Activated CD8-positive, alpha-beta memory T cell treated with anti-CD3 and anti-CD28 coated beads for 1 hour (primary cell): ENCODE results near the gene CLCA1.

Experiments used
- DNase-seq, 2 donors: peaks; one replicate each; pipeline ENCODE4 v3.0.0-alpha.2; 2020; ENCODE audit warnings: low read depth in 1 of 2; ENCODE audit errors: extremely low read depth in 1 of 2

The CLCA1 gene

DNA sequence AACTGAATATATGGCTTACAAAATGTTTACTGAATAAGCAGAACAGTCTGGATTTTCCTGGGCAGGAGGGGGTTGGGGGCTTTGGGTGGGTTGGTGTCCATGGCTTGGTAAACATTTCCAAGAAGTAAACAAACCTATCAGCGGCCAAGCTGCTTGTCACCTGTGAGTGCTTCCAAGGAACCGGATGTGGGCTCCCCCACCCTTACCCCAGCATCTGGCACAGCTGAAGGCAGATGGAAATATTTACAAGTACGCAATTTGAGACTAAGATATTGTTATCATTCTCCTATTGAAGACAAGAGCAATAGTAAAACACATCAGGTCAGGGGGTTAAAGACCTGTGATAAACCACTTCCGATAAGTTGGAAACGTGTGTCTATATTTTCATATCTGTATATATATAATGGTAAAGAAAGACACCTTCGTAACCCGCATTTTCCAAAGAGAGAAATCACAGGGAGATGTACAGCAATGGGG is at the start of gene CLCA1:
Gene CLCA1, plus strand, starts transcription at position 427 of the 477 bp plus-strand sequence. Its CDS starts 45 bp downstream, at position 472.
- DNase-seq, result no peak

- DNase-seq, result no peak
Measured at GRCh38 chr1:86419277-86419903, 49.3 kb upstream of the CLCA1 start.

DNA sequence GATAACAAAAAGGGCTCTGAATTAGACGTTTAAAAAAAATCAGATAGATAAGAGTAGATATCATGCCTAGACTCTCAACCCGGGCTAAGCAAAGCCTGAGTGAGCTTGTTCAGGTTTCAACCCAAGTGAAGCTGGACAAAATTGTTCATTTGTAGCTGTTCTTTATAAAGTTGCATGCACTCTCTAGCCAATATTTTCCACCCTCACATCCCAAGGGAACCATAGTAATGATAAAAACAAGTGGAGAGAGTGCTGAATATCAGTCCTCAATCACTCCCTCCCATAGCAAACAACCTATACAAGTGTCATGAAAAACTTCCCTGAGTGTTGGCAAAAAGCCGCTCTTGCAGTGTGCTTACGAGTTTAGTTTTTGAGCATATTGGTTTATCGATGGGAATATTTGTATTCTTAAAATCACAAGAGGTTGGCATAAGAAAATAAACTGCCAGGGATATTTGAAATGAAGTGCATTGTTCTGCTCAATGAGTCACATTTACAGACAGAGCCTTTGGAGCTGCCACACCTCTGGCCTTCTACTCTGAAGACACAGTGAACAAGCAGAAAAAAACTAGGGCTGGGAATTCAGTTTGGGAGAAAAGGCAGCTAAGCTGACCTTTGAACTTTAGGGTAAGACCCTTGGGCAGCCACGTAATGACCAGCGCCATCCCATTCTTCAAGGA is 47.0 kb upstream of the CLCA1 start:
- DNase-seq, result no peak

- no peak for DNase-seq
Measured at GRCh38 chr1:86423473-86423872, 45.3 kb upstream of the CLCA1 start.

- no peak for DNase-seq
Measured at GRCh38 chr1:86423873-86424272, 44.9 kb upstream of the CLCA1 start, which contains the start of gene CLCA2. TSS of gene CLCA2 (plus strand) at chr1:86424171. CDS start at chr1:86424248, 77 bp downstream.

- DNase-seq, result no peak
Measured at GRCh38 chr1:86429122-86429725, 39.5 kb upstream of the CLCA1 start.

- DNase-seq, result no peak
Measured at GRCh38 chr1:86429835-86430234, 38.9 kb upstream of the CLCA1 start.

- DNase-seq, result no peak
Measured at GRCh38 chr1:86430376-86430775, 38.4 kb upstream of the CLCA1 start.

DNA sequence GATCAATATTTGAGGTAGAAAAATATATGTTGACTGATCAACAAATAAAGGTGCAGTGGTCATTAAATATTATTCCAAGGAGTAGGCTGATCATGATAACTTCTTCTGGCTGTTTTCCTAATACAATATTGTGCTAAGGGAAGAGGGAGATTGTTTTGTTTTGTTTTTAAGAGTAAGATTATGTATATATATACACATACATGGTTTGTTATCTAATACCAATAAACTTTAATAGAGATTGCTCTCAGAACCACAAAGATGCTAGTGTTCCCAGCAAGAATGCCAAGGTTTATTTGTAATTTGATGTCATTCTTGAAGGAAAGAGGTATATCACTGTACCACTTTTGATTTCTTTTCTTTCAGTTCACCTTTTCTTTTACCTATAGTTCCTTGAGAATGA is 34.7 kb upstream of the CLCA1 start:
- no peak for DNase-seq

- DNase-seq, result no peak
Measured at GRCh38 chr1:86435327-86435726, 33.4 kb upstream of the CLCA1 start.

DNA sequence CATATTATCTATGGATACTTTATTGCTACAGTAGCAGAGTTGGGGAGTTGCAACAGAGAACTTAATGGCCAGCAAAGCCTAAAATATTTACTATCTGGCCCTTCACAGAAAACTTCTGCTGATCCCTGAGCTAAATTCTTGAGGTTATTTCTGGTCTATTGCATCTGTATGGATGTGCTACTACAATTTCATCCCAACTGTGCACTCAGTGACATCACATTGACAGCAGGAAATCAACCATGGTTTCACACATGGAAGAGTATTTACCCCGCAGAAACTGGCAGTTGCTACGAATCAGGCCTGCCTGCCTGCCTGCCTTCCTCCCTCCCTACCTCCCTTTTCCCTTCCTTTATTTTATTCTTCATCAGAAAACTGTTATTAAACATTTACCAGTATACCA is 32.7 kb upstream of the CLCA1 start:
- no peak for DNase-seq

- DNase-seq, result no peak
Measured at GRCh38 chr1:86441581-86441980, 27.1 kb upstream of the CLCA1 start.

DNA sequence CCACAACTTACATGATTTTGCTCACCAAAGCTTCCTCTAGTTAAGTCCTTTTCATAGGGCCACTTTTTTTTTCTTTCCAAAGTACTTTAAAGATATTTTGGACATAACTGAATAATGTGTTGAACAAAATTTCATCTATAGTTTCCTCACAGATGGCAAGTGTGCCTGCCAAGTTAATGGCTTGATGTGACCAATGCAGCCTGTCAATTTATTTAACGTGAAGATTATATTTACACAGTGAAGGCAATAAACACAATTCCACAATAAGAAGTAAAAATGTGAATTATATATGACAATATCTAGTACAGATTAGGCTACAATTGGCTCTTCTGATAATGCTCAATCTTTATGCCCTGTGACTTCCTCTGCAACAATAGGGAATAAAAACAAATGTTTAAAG is 26.7 kb upstream of the CLCA1 start:
- DNase-seq, result no peak

- DNase-seq, result no peak
Measured at GRCh38 chr1:86445919-86446318, 22.8 kb upstream of the CLCA1 start.

DNA sequence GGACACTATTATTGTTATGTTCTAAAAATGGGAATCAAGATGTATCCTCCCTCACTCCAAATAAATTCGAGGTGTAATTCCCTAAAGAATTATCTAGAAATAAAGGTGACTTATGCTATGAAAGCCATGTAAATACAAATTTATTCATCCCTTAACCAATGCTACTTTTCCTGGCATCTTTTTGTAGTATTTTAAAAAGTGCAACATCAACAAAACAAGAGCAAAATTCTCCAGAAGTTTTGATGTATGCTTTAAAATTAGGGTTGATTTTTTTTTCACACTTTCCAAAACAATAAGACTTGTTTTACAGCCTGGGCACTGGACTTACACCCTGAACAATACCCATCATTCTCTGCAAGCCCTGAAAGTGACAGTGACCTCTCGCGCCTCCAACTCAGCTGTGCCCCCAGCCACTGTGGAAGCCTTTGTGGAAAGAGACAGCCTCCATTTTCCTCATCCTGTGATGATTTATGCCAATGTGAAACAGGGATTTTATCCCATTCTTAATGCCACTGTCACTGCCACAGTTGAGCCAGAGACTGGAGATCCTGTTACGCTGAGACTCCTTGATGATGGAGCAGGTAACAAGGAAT is 21.4 kb upstream of the CLCA1 start:
- DNase-seq, result no peak

DNA sequence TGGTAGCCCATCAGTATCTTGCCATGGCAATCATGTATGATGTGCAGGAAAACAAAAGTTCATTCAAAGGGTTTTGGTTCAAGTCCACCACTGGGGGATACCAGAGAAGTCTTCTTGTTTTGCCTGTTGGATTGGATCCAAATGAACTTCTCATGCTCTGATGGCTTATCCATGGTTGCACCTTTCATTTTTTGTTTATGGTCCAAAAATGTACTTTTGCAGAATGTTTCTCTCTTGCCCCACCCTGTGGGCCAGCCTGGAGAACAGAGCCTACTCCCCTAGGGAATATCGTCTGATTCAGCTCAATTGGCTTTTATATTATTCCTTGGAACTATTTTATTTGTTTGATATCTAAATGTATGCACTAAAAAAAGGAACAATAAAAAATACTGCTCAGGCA is 20.1 kb upstream of the CLCA1 start:
- DNase-seq, result no peak

DNA sequence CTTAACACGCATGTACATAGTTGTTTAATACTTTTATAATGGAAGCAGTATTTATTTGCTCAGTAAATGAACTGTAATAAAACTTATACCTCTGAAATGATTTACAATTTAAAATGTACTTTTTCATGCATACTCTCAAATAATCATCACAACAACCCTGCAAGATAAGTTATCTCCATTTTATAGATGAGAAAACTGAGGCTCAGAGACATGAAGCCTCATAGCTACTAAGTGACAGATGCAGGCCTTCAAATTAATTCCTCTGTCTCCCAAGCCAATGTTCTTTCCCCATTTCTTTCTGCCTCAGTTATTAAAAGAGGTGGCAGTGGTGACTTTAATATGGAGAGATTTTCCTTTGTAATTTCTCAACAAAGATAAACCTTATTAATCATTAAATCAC is 19.6 kb upstream of the CLCA1 start:
- no peak for DNase-seq

DNA sequence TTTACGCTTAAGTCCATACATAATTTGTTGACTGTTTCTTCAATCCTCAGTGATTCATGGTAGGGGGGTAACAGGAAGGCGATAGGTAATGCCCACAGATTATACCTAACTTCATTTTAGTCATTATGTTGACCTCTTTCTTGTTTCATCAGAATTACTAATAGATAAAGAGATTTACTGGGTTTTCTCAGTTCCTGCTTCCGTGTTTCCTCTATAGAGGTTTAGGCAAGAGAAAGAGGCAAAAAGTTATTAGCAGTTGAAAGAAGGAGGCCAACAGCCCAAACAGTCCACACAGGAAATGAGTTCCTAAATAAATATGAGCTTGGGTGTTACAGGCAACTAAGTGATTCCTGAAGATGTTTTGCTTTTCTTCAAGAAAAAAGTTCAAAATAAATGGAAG is 17.9 kb upstream of the CLCA1 start:
- DNase-seq, result no peak

DNA sequence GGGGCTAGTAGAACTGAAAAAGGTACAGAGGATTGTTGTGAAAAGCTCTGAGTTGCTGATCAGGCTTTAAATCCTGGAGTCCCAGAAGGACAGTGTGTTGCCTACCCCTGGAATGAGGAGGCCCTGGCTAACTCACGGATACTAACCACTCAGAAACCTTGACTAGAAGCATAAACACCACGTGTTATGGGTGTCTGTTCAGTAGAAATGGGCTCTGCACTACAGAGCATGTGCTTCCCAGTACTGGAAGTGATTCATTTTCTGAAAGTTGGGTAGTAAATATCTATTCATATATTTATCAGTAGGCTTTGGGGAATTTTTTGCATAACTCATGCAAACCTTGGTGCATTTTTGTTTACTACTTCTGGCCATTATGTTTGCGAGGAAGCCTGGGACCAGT is 15.1 kb upstream of the CLCA1 start:
- DNase-seq, result no peak

- DNase-seq, result no peak
Measured at GRCh38 chr1:86455073-86455472, 13.7 kb upstream of the CLCA1 start.

- DNase-seq, result no peak
Measured at GRCh38 chr1:86460998-86461397, 7.7 kb upstream of the CLCA1 start.

GRCh38 chr1:86461482-86461881 is 7.2 kb upstream of the CLCA1 start:
- DNase-seq, result no peak
